Thyroid gland (tissue), 4 donors: ENCODE results near the gene SRSF8. TPM values are rescaled to one million over a fixed set of nuclear protein-coding genes. Genes with fewer than 3 reads are reported as not detected.
"Not testable (repeated sequence)": the region's sequence is repeated elsewhere in the genome, so short reads cannot be mapped to it uniquely, and the experiment has no call there.

Experiments used
- DNase-seq, 2 donors: peaks; one replicate each; pipeline ENCODE4 v3.0.0-alpha.2; 2019
- H3K27ac ChIP-seq, 3 donors: fragments of 200-600 bp; sonication (generic); 1 replicate in 2 of 3; 2 replicates in 1 of 3; pipeline ENCODE4 v1.5.1; 2016 to 2019; ENCODE audit warnings: mild to moderate bottlenecking in 1 of 3, moderate library complexity in 1 of 3
- H3K27me3 ChIP-seq: fragments of 200-600 bp; sonication (generic); one replicate; pipeline ENCODE4 v1.5.1; 2019
- H3K36me3 ChIP-seq, 2 donors: fragments of 200-600 bp; sonication (generic); one replicate each; pipeline ENCODE4 v1.5.1; 2016 to 2019
- H3K4me1 ChIP-seq, 2 donors: fragments of 200-600 bp; sonication (generic); one replicate each; pipeline ENCODE4 v1.5.1; 2017 to 2019
- H3K4me3 ChIP-seq, 3 donors: fragments of 200-600 bp; sonication (generic); replicated peaks in 1 of 3; 1 replicate in 2 of 3; 2 replicates in 1 of 3; pipeline ENCODE4 v1.5.1; 2016; ENCODE audit warnings: mild to moderate bottlenecking in 1 of 3
- H3K9me3 ChIP-seq: fragments of 200-600 bp; sonication (generic); one replicate; pipeline ENCODE4 v1.5.1; 2017
- POLR2A ChIP-seq, 2 donors: fragments of 450-650 bp; IDR thresholded peaks; one replicate each; pipeline ENCODE4 v1.6.1; 2017; ENCODE audit warnings: antibody characterized with exemption in 2 of 2, mild to moderate bottlenecking in 2 of 2, moderate library complexity in 1 of 2
- WGBS, 2 donors: methylation state at CpG; one replicate each; pipeline ENCODE4 v1.1.5; 2017; 5-methylcytosine and 5-hydroxymethylcytosine counted together
- intact Hi-C: fragments of 100-400 bp; cut with DNase I; formaldehyde crosslinking; loops from one replicate; pipeline ENCODE4 v1.15.1; 2023
- total RNA-seq, 4 donors: library from RNA; depleted of rRNA; stranded (reverse); fragments of >200 nt; gene quantifications; one replicate each; pipeline ENCODE4 v1.2.3, GENCODE V29; 2016
- TF ChIP-seq, protein P1 (sequence below), 6 experiments: fragments of 200-600 bp in 3 of 6; fragments of 450-650 bp in 3 of 6; sonication (generic) in 3 of 6; IDR thresholded peaks; one replicate each; pipeline ENCODE4 v1.5.1; 2016 to 2019; ENCODE audit warnings: antibody characterized with exemption in 6 of 6, mild to moderate bottlenecking in 2 of 6, inconsistent platforms in 1 of 6, moderate library complexity in 1 of 6

Gene SRSF8
- total RNA-seq, 4 donors from 2014 or later = 42.9 to 53.5 (median 51.8) TPM

DNA sequence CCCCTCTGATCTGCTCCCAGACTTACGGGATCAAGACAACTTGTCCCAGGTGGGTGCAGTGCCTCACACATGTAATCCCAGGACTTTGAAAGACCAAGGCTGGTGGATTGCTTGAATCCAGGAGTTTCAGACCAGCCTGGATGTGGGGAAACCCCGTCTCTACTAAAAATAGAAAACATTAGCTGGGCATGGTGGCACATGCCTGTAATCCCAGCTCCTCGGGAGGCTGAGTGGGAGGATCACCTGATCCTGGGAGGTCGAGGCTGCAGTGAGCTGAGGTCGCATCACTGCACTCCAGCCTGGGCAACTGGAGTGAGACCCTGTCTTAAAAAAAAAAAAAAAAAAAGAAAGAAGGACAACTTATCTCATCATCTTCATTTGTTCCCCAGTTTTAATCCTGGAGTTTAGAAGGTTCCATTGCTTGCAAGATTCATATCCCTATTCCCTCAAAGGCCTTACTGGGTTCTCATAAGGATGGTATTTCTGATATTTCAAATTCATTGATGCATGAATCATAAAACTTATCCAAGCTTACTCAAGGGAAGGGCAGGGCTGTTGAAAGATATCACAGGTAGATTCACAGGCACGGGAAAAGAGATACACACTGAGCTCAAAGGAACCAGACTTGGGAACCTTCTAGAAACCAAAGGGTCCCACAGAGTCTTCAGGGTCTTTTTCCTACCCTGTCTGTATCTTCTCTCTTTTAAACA, 37.6 kb downstream of the SRSF8 start:
- H3K27me3 ChIP-seq = no peaks in the 10 kb centered on the region
- no peak overlapping the region for H3K27ac ChIP-seq
- 83% methylated on average over 6 of the region's 6 CpGs for WGBS, 2 donors
- intact Hi-C loops = no loop called here
- H3K4me3 ChIP-seq = no peak overlapping the region
- peaks cover 10 to 23% of the 10 kb centered on the region in 2 donors for H3K4me1 ChIP-seq
- TF ChIP-seq, protein P1, sequence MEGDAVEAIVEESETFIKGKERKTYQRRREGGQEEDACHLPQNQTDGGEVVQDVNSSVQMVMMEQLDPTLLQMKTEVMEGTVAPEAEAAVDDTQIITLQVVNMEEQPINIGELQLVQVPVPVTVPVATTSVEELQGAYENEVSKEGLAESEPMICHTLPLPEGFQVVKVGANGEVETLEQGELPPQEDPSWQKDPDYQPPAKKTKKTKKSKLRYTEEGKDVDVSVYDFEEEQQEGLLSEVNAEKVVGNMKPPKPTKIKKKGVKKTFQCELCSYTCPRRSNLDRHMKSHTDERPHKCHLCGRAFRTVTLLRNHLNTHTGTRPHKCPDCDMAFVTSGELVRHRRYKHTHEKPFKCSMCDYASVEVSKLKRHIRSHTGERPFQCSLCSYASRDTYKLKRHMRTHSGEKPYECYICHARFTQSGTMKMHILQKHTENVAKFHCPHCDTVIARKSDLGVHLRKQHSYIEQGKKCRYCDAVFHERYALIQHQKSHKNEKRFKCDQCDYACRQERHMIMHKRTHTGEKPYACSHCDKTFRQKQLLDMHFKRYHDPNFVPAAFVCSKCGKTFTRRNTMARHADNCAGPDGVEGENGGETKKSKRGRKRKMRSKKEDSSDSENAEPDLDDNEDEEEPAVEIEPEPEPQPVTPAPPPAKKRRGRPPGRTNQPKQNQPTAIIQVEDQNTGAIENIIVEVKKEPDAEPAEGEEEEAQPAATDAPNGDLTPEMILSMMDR (IDR thresholded peaks at IDR 0.05) = no peak
- TF ChIP-seq POLR2A (IDR thresholded peaks at IDR 0.05) = no peak
- no peak for DNase-seq
- H3K36me3 ChIP-seq = no peaks in the 10 kb centered on the region
- no peaks in the 10 kb centered on the region for H3K9me3 ChIP-seq

DNA sequence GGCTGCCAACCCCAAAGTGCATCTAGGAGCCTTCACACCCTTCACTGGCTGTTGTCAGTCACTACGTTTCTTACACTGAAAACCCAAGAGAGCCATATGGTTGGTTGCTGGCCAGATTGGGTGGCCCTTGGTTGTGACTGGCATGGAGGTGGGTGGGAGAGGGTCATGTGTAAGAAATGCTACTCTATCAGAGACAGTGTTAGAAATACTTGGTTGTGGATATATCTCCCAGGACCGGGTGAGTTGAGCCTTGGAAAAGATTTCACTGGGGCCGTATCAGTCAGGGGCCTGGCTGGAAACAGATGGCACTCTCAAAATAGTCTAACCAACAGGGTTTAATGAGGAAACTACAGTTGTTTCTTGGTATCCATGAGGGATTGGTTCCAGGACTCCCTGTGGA, 38.1 kb downstream of the SRSF8 start:
- Histone ChIP-seq H3K4me3 (no peak overlapping the region), H3K27ac (no peak overlapping the region), H3K27me3 (no peaks in the 10 kb centered on the region), H3K9me3 (no peaks in the 10 kb centered on the region), H3K36me3 (no peaks in the 10 kb centered on the region), H3K4me1 (peaks cover 10 to 23% of the 10 kb centered on the region in 2 donors)
- TF ChIP-seq, protein P1 (IDR thresholded peaks at IDR 0.05) = no peak
- TF ChIP-seq POLR2A (IDR thresholded peaks at IDR 0.05) = no peak
- WGBS, 2 donors = 94 to 98% methylated on average over 3 of the region's 3 CpGs
- intact Hi-C loops = no loop called here
- DNase-seq = no peak

DNA sequence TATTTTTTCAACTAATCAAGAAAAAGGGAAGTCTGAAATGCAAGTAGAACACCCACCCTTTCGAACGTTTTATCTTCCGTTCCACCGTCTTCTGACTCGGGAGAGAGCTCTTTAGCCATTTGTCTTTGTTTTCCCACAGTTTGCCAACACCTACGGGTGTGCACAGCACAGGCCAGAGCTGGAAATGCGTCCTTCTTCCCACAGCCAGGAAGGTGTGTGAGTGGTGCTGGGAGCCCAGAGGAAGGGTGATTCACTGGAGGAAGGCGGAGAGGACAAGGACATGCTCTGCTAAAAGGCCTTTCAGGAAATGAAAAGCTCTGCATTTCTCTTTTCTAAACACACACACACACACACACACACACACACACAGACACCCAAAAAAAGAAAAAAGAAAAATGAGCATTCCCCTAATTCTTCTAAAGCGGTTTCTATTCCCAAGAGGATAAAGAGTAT, 41.5 kb downstream of the SRSF8 start:
- peak overlapping the region; percentile 2 to 83 (median 76) for H3K27ac ChIP-seq
- H3K36me3 ChIP-seq = no peaks in the 10 kb centered on the region
- peak; percentile 14 for DNase-seq
- no peak overlapping the region for H3K4me3 ChIP-seq
- no peaks in the 10 kb centered on the region for H3K9me3 ChIP-seq
- H3K27me3 ChIP-seq = no peaks in the 10 kb centered on the region
- 70 to 76% methylated on average over 9 of the region's 9 CpGs for WGBS, 2 donors
- intact Hi-C loops = no loop called here
- H3K4me1 ChIP-seq = peaks cover 10 to 23% of the 10 kb centered on the region in 2 donors
- TF ChIP-seq, protein P1 (IDR thresholded peaks at IDR 0.05) = no peak
- TF ChIP-seq POLR2A (IDR thresholded peaks at IDR 0.05) = no peak

DNA sequence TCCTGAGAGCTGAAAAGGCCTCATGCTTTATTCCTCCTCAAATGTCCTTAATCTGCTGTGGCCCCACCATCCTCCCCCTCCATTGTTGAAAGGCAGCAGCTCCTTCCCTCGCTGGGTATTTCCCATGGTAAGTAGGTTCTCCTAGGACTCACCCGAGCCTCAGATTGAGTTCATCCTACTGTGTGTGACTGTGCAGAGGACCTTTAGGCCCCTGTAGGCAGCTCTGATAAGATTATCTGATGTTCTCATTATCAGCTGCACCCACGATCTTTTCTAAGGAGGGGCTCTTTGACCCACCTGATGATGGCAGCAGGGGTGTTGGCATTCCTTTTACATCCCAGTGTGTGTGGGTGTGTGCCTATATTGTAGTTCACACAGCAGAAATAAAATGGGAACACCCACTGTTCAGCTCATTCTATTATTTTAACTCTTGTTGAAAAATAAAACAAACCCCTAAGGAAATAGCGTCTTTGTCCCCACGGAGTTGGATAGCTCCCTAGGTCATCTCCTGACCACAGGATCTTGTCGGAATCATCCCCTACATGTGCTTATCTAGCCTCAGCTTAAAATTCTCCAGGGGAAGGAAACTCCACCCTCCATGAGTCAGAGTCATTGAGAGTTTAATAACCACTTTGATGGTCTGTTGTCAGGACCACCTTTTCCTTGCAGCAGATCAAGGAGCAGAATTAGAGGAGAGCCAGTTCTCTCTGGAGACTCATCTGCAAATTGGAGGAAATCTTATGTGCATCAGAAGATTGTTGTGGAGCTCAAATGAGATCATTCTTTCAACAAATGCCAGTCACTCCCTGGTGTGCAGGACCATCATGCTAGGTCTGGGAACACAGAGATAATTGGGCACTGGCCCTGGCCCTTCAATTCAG, 42.2 kb downstream of the SRSF8 start:
- no peak for DNase-seq
- Histone ChIP-seq H3K4me3 (no peak overlapping the region), H3K27me3 (no peaks in the 10 kb centered on the region), H3K4me1 (peaks cover 10 to 23% of the 10 kb centered on the region in 2 donors), H3K36me3 (no peaks in the 10 kb centered on the region), H3K27ac (peak overlapping the region; percentile 33 to 76 (median 52)), H3K9me3 (no peaks in the 10 kb centered on the region)
- WGBS, 2 donors = 66 to 71% methylated on average over 6 of the region's 6 CpGs
- TF ChIP-seq, protein P1 (IDR thresholded peaks at IDR 0.05) = no peak
- no peak for TF ChIP-seq POLR2A (IDR thresholded peaks at IDR 0.05)
- intact Hi-C loops = no loop called here

DNA sequence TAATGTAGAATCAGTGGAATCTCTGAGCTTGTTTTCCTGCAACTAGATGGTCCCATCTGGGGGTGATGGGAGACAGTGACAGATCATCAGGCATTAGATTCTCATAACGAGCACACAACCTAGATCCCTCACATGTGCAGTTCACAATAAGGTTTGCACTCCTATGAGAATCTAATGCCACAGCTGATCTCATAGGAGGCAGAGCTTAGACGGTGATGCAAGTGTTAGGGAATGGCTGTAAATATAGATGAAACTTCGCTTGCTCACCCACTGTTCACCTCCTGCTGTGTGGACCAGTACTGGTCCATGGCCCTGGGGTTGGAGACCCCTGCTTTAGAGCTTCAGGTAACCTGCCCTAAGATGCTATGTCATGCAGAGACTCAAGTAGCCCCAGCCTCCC, 44.8 kb downstream of the SRSF8 start:
- H3K27me3 ChIP-seq, H3K36me3 ChIP-seq, H3K4me3 ChIP-seq, H3K27ac ChIP-seq, intact Hi-C loops, DNase-seq, H3K9me3 ChIP-seq: not testable (repeated sequence)
- WGBS, 2 donors = 98 to 100% methylated on average over 3 of the region's 3 CpGs
- H3K4me1 ChIP-seq = peaks cover 10 to 23% of the 10 kb centered on the region in 2 donors
